Esophagus squamous epithelium (tissue), 5 donors: Measurements from ENCODE around the gene CTCF. TPM values are rescaled to one million over a fixed set of nuclear protein-coding genes. Genes with fewer than 3 reads are reported as not detected.

Source experiments
- DNase-seq: peaks from one replicate; lab custom pipeline; 2025; lab: John Stamatoyannopoulos, UW
- H3K27ac ChIP-seq, 4 donors: fragments of 200-600 bp; sonication (generic); one replicate each; pipeline ENCODE4 v1.5.1; 2016 to 2019; ENCODE audit warnings: mild to moderate bottlenecking in 1 of 4
- H3K27me3 ChIP-seq, 4 donors: fragments of 200-600 bp; sonication (generic); 1 replicate in 3 of 4; 2 replicates in 1 of 4; pipeline versions ENCODE4 v1.5.1 to v1.6.0; 2017 to 2021; ENCODE audit warnings: antibody characterized with exemption in 1 of 4
- H3K36me3 ChIP-seq, 3 donors: fragments of 200-600 bp; sonication (generic); one replicate each; pipeline ENCODE4 v1.5.1; 2016 to 2019
- H3K4me1 ChIP-seq, 3 donors: fragments of 200-600 bp; sonication (generic); one replicate each; pipeline ENCODE4 v1.5.1; 2017 to 2019
- H3K4me3 ChIP-seq, 4 donors: fragments of 200-600 bp; sonication (generic); 1 replicate in 3 of 4; 2 replicates in 1 of 4; pipeline ENCODE4 v1.5.1; 2016 to 2019; ENCODE audit warnings: mild to moderate bottlenecking in 2 of 4, moderate library complexity in 1 of 4
- H3K9me3 ChIP-seq, 3 donors: fragments of 200-600 bp; sonication (generic); one replicate each; pipeline ENCODE4 v1.5.1; 2016 to 2019
- CTCF ChIP-seq, 6 experiments: fragments of 450-650 bp in 4 of 6; fragments of 200-600 bp in 2 of 6; sonication (generic) in 2 of 6; IDR thresholded peaks; one replicate each; pipeline ENCODE4 v1.5.1; 2016 to 2019; ENCODE audit warnings: antibody characterized with exemption in 6 of 6, mild to moderate bottlenecking in 4 of 6, moderate library complexity in 4 of 6
- POLR2A ChIP-seq, 4 donors: fragments of 450-650 bp; IDR thresholded peaks; one replicate each; pipeline ENCODE4 v1.6.1; 2017; ENCODE audit warnings: antibody characterized with exemption in 4 of 4, mild to moderate bottlenecking in 4 of 4, moderate library complexity in 3 of 4
- WGBS, 2 donors: methylation state at CpG; one replicate each; pipeline ENCODE4 v1.1.5; 2018; 5-methylcytosine and 5-hydroxymethylcytosine counted together
- intact Hi-C: fragments of 100-400 bp; cut with DNase I; formaldehyde crosslinking; loops from one replicate; pipeline ENCODE4 v1.15.0; 2022
- total RNA-seq, 4 donors: library from RNA; depleted of rRNA; stranded (reverse); fragments of >200 nt; gene quantifications; one replicate each; pipeline ENCODE4 v1.1.0, GENCODE V29; 2016
- donor health status: DM: yes; HTN: yes; CAD: no.

Gene CTCF
- total RNA-seq, 4 donors from 2014 or later = 29.9 to 35.5 (median 33.5) TPM

GRCh38 chr16:67653128-67653788, 90.9 kb downstream of the CTCF start:
- WGBS, 2 donors = no CpG with 5 or more reads among the region's 68 CpGs
- no peak for DNase-seq
- no peak overlapping the region for H3K27ac ChIP-seq
- H3K9me3 ChIP-seq = no peaks in the 10 kb centered on the region
- peaks cover 23 to 74% (median 28%) of the 10 kb centered on the region in 4 donors for H3K27me3 ChIP-seq
- H3K4me1 ChIP-seq = peaks cover 8 to 38% (median 13%) of the 10 kb centered on the region in 3 donors
- peaks cover 6 to 21% (median 7%) of the 10 kb centered on the region in 3 donors for H3K36me3 ChIP-seq
- TF ChIP-seq CTCF (IDR thresholded peaks at IDR 0.05) = peak in 2 of 6 experiments; percentile 14 to 39
- no peak for TF ChIP-seq POLR2A (IDR thresholded peaks at IDR 0.05)
- peak overlapping the region in 3 of 4 donors; percentile 17 to 59 (median 40) for H3K4me3 ChIP-seq
- intact Hi-C loops = no loop called here

- 24% methylated on average over 11 of the region's 25 CpGs; no CpG with 5 or more reads in 1 of the 2 donors for WGBS, 2 donors
- Histone ChIP-seq H3K4me1 (peaks cover 12 to 37% (median 18%) of the 10 kb centered on the region in 3 donors), H3K4me3 (peak overlapping the region in 2 of 4 donors; percentile 40 to 59), H3K9me3 (no peaks in the 10 kb centered on the region), H3K27ac (no peak overlapping the region), H3K36me3 (peaks cover 6 to 27% (median 7%) of the 10 kb centered on the region in 3 donors), H3K27me3 (peaks cover 17 to 68% (median 24%) of the 10 kb centered on the region in 4 donors)
- no peak for DNase-seq
- intact Hi-C loops = no loop called here
- no peak for TF ChIP-seq CTCF (IDR thresholded peaks at IDR 0.05)
- TF ChIP-seq POLR2A (IDR thresholded peaks at IDR 0.05) = no peak
Measured at GRCh38 chr16:67653789-67654402, 91.6 kb downstream of the CTCF start.

- H3K4me1 ChIP-seq = peaks cover 17 to 37% (median 23%) of the 10 kb centered on the region in 3 donors
- TF ChIP-seq POLR2A (IDR thresholded peaks at IDR 0.05) = no peak
- TF ChIP-seq CTCF (IDR thresholded peaks at IDR 0.05) = no peak
- H3K36me3 ChIP-seq = peaks cover 6 to 27% (median 7%) of the 10 kb centered on the region in 3 donors
- no peak overlapping the region for H3K27ac ChIP-seq
- intact Hi-C loops = no loop called here
- 50% methylated on average over 15 of the region's 30 CpGs; no CpG with 5 or more reads in 1 of the 2 donors for WGBS, 2 donors
- H3K27me3 ChIP-seq = peaks cover 11 to 62% (median 19%) of the 10 kb centered on the region in 4 donors
- DNase-seq = no peak
- no peak overlapping the region for H3K4me3 ChIP-seq
- no peaks in the 10 kb centered on the region for H3K9me3 ChIP-seq
Measured at GRCh38 chr16:67654403-67654911, 92.1 kb downstream of the CTCF start.

GRCh38 chr16:67655363-67655762, 93.0 kb downstream of the CTCF start:
- Histone ChIP-seq H3K9me3 (no peaks in the 10 kb centered on the region), H3K27ac (no peak overlapping the region), H3K4me1 (peaks cover 18 to 38% (median 28%) of the 10 kb centered on the region in 3 donors), H3K36me3 (peaks cover 6 to 27% (median 7%) of the 10 kb centered on the region in 3 donors), H3K4me3 (no peak overlapping the region), H3K27me3 (peaks cover 11 to 53% (median 18%) of the 10 kb centered on the region in 4 donors)
- intact Hi-C loops = no loop called here
- DNase-seq = no peak
- TF ChIP-seq POLR2A (IDR thresholded peaks at IDR 0.05) (no peak), CTCF (IDR thresholded peaks at IDR 0.05) (no peak)
- 60 to 74% methylated on average over 3 to 4 of the region's 4 CpGs for WGBS, 2 donors
